ENCODE results near the gene FDPS. TPM values are rescaled to one million over a fixed set of nuclear protein-coding genes. Genes with fewer than 3 reads are reported as not detected.
A peak's percentile ranks its signal among the peaks of the same experiment; 100 is the strongest.

The FDPS gene
- total and polyA plus RNA-seq, 11 donors: 63.7 to 120 (median 77.6) TPM

DNA sequence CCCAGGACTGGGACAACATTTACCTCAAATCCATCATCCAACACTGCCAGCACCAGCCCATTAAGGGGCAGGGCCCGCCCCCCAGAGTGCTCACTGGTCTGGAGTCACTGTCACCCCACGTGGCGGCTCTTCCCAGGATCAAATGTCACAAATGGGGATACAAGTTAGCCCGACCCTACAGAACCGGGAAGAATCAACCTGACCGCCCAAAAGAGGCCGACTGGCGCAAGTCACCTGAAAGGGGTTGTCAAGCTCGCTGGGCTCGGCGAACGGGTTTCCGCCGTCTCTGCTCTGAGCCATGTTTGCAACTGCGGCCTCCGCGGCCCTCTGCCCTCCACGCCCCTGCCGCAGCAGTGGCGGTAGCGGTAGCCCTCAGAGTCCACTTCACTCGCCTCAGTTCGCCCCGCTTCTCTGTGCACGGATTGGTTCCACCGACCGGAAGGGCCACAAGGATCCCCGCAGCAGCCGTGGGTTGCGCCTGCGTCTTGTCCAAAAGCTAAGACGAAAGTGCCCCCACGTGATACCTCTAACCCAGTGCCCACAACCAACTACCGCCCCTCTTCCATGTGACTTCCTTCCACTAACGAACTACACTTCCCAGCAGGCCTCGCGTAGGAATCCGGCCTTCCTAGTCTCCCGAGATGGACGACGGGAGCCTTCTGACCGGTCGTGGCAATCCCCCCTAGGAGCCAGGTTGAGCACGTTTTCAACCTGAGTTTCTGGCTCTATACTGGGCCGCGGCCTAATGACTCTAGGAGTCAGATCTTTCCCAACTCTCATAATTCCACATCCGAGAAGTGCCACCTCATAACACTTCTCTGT, 46.6 kb upstream of the FDPS start, which contains the start of gene SCAMP3:
Gene SCAMP3, minus strand, starts transcription at position 509 of the 822 bp plus-strand sequence. Its CDS starts 209 bp downstream, at position 300.
- TF ChIP-seq, protein P1, sequence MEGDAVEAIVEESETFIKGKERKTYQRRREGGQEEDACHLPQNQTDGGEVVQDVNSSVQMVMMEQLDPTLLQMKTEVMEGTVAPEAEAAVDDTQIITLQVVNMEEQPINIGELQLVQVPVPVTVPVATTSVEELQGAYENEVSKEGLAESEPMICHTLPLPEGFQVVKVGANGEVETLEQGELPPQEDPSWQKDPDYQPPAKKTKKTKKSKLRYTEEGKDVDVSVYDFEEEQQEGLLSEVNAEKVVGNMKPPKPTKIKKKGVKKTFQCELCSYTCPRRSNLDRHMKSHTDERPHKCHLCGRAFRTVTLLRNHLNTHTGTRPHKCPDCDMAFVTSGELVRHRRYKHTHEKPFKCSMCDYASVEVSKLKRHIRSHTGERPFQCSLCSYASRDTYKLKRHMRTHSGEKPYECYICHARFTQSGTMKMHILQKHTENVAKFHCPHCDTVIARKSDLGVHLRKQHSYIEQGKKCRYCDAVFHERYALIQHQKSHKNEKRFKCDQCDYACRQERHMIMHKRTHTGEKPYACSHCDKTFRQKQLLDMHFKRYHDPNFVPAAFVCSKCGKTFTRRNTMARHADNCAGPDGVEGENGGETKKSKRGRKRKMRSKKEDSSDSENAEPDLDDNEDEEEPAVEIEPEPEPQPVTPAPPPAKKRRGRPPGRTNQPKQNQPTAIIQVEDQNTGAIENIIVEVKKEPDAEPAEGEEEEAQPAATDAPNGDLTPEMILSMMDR (IDR thresholded peaks at IDR 0.05): no peak
- TF ChIP-seq POLR2A (IDR thresholded peaks at IDR 0.05): peak; percentile 31 to 77
- intact Hi-C loops (cut with DNase I): loop anchor here in 2 of 10 donors (1.0 to 5.0 kb wide), 2 partner anchors 45 to 46 kb away; partner anchors contain the start of gene FDPS (in 2 of the 2)
- H3K9me3 ChIP-seq: no peaks in the 10 kb centered on the region
- ATAC-seq (peak; percentile 97 to 99 (median 98)), DNase-seq (peak; percentile 95 to 98 (median 97))
- 0 to 2% (median 1%) methylated on average over 25 to 47 of the region's 47 CpGs for whole genome bisulfite sequencing, 4 donors
- no peaks in the 10 kb centered on the region for H3K27me3 ChIP-seq
- H3K36me3 ChIP-seq: peaks cover 0 to 76% (median 69%) of the 10 kb centered on the region in 9 donors
- H3K4me1 ChIP-seq: peaks cover 6 to 31% (median 20%) of the 10 kb centered on the region in 12 donors
- peak within 1 kb of the TSS; percentile 61 to 98 (median 80) for H3K4me3 ChIP-seq
- peak within 1 kb of the TSS in 11 of 12 donors; percentile 68 to 91 (median 84) for H3K27ac ChIP-seq

DNA sequence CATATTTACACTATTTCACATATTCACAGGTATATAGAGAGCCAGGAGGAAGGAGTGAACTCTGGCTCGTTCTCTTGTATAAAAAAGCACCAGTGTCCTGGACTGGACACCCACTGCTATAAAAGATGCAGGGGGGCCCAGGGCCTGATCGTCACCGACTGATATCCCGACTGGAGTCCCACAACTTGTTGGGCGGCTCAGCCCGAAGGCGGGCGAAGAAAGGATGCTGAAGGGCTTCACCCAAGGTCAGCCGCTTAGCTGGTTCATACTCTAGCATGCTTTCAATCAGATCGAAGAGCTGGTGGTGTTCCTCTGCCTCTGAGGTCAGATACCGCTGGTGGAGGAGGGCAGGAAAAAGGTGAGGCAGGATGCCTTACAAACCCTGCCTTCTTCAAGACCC, 45.6 kb upstream of the FDPS start:
- Histone ChIP-seq H3K4me1 (peaks cover 6 to 41% (median 24%) of the 10 kb centered on the region in 12 donors), H3K9me3 (no peaks in the 10 kb centered on the region), H3K27ac (peak overlapping the region in 5 of 12 donors; percentile 84 to 91 (median 87)), H3K36me3 (peaks cover 0 to 76% (median 70%) of the 10 kb centered on the region in 9 donors), H3K27me3 (no peaks in the 10 kb centered on the region), H3K4me3 (no peak overlapping the region)
- TF ChIP-seq POLR2A (IDR thresholded peaks at IDR 0.05): no peak
- TF ChIP-seq, protein P1 (IDR thresholded peaks at IDR 0.05): no peak
- WGBS, 4 donors: 77 to 90% (median 86%) methylated on average over 11 of the region's 11 CpGs
- ATAC-seq (no peak), DNase-seq (no peak)
- intact Hi-C loops (cut with DNase I): loop anchor here in 1 of 10 donors (5.0 kb wide), 1 partner anchor 44 kb away; the partner anchor contains the start of gene FDPS

DNA sequence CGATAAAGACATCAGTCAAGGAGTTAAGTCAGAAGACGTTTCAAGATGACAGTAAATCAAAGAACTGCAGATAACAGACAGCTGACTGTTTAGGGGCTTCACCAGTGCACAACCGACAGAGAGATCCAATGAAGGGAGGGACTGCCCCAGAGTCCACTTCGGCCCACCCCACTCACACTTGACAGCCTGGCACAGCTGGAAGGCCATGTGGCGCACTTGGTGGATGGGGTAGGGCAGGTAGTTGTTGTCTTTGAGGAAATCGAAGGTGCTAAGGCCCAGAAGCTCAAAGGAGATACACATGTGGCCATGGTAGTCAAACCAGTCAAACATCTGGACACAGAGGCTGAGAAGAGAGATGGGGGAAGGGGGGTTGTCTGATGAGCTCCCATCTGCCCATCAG, 42.1 kb upstream of the FDPS start:
- Histone ChIP-seq H3K27me3 (no peaks in the 10 kb centered on the region), H3K36me3 (peaks cover 5 to 88% (median 86%) of the 10 kb centered on the region in 9 donors), H3K27ac (peak overlapping the region in 4 of 12 donors; percentile 15 to 57 (median 46)), H3K4me1 (peaks cover under 1 to 40% (median 15%) of the 10 kb centered on the region in 12 donors), H3K9me3 (no peaks in the 10 kb centered on the region), H3K4me3 (no peak overlapping the region)
- 81 to 83% (median 82%) methylated on average over 6 of the region's 6 CpGs for WGBS, 4 donors
- TF ChIP-seq, protein P1 (IDR thresholded peaks at IDR 0.05): no peak
- TF ChIP-seq POLR2A (IDR thresholded peaks at IDR 0.05): no peak
- intact Hi-C loops (cut with DNase I): no loop called here
- ATAC-seq (no peak), DNase-seq (no peak)

DNA sequence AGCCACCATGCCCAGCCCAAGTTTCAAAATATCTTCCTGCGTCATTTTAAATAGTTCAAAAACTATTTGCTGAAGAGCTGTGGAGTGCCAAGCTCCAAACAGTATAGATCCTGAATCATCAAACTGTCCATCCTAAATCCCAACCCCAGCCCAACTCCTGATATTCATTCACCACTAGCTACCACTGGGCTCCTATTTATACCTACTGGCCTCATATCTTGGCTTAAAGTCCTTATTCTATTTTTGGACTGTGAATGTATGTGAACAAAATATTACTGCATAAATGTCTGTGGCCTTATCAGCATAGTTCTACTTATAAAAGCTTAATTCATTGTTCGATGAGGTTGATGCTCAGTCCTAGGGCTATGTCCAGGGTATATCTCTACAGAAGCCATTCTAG, 41.3 kb upstream of the FDPS start:
- H3K4me1 ChIP-seq: peaks cover 0 to 45% (median 21%) of the 10 kb centered on the region in 12 donors
- H3K27me3 ChIP-seq: no peaks in the 10 kb centered on the region
- peaks cover 5 to 90% (median 87%) of the 10 kb centered on the region in 9 donors for H3K36me3 ChIP-seq
- no peak overlapping the region for H3K4me3 ChIP-seq
- intact Hi-C loops (cut with DNase I): no loop called here
- peak overlapping the region in 9 of 12 donors; percentile 3 to 62 (median 45) for H3K27ac ChIP-seq
- ATAC-seq (peak; percentile 24 to 59 (median 31)), DNase-seq (no peak)
- H3K9me3 ChIP-seq: no peaks in the 10 kb centered on the region
- WGBS, 4 donors: 61 to 83% (median 68%) methylated on average over 2 of the region's 2 CpGs
- no peak for TF ChIP-seq POLR2A (IDR thresholded peaks at IDR 0.05)
- TF ChIP-seq, protein P1 (IDR thresholded peaks at IDR 0.05): no peak

Data from heart left ventricle (tissue), 16 donors.